Upper lobe of right lung (tissue), 1 donor: ENCODE measurements around the gene SH3TC1. TPM values are rescaled to one million over a fixed set of nuclear protein-coding genes. Genes with fewer than 3 reads are reported as not detected.

ENCODE experiments used
- ATAC-seq: fragments of 200-7000 bp; cut with Tn5 transposase; one replicate; pipeline ENCODE4 v1.9.1; 2020; ENCODE audit warnings: mild to moderate bottlenecking, moderate library complexity
- DNase-seq: peaks from one replicate; pipeline ENCODE4 v3.0.0-alpha.2; 2020
- H3K27ac ChIP-seq: fragments of 200-600 bp; one replicate; pipeline ENCODE4 v1.8.0; 2022
- H3K27me3 ChIP-seq: fragments of 200-600 bp; one replicate; pipeline ENCODE4 v1.8.0; 2022; ENCODE audit warnings: mild to moderate bottlenecking
- H3K36me3 ChIP-seq: fragments of 200-600 bp; one replicate; pipeline ENCODE4 v1.8.0; 2022
- H3K4me1 ChIP-seq: fragments of 200-600 bp; one replicate; pipeline ENCODE4 v1.8.0; 2022
- H3K4me3 ChIP-seq: fragments of 200-600 bp; one replicate; pipeline ENCODE4 v1.8.0; 2022; ENCODE audit warnings: mild to moderate bottlenecking
- H3K9me3 ChIP-seq: fragments of 200-600 bp; one replicate; pipeline ENCODE4 v1.8.0; 2022
- CTCF ChIP-seq: fragments of 200-600 bp; IDR thresholded peaks from one replicate; pipeline ENCODE4 v1.8.0; 2022; ENCODE audit warnings: antibody characterized with exemption
- intact Hi-C: fragments of 100-400 bp; cut with DNase I; formaldehyde crosslinking; loops from one replicate; pipeline ENCODE4 v1.11.0; 2022
- total RNA-seq: library from RNA; stranded (reverse); fragmentation: NEBNext Ultra II Directional; extraction: Animal tissue kit (Norgen Biotek cat#: 25700); gene quantifications from one replicate; pipeline ENCODE4 v1.2.1, GENCODE V29; 2021
- donor health status: DM: no; HTN: yes; CAD: no; lungs with severe emphysema.

SH3TC1 gene
- total RNA-seq, 1 donor from 2014 or later, result 71.7 TPM

- H3K9me3 ChIP-seq, result peaks cover 8% of the 10 kb centered on the region
- DNase-seq, result no peak
- no peaks in the 10 kb centered on the region for H3K27me3 ChIP-seq
- H3K36me3 ChIP-seq, result no peaks in the 10 kb centered on the region
- H3K27ac ChIP-seq, result no peak overlapping the region
- H3K4me1 ChIP-seq, result no peaks in the 10 kb centered on the region
- ATAC-seq, result no peak
- intact Hi-C loops, result no loop called here
- H3K4me3 ChIP-seq, result no peak overlapping the region
- TF ChIP-seq CTCF, result no peak
Measured at GRCh38 chr4:8168832-8169598, 30.1 kb upstream of the SH3TC1 start.

DNA sequence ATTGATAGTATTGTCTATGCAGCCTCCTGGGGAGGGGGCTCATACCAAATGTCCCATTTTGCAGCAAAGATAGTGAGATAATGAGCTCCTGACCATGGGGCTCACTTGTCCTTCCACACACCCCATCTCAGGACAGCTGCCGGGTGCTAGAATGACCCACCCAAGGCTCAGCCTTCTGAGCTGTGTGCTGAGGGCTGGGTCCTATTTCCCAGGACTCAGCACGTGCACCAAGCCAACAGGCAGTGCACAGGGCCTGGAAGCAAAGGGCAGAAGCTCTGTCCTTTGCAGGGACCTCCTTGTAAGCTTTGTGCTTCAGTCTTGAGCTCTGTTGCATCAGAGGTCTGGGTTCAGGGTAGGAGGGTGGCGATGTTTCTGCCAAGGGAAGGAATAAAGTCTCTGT is 29.3 kb upstream of the SH3TC1 start:
- no peak for DNase-seq
- no peak for TF ChIP-seq CTCF
- ATAC-seq, result no peak
- H3K36me3 ChIP-seq, result no peaks in the 10 kb centered on the region
- peaks cover 8% of the 10 kb centered on the region for H3K9me3 ChIP-seq
- no peaks in the 10 kb centered on the region for H3K27me3 ChIP-seq
- H3K4me1 ChIP-seq, result no peaks in the 10 kb centered on the region
- H3K4me3 ChIP-seq, result no peak overlapping the region
- intact Hi-C loops, result no loop called here
- no peak overlapping the region for H3K27ac ChIP-seq

- no peaks in the 10 kb centered on the region for H3K36me3 ChIP-seq
Measured at GRCh38 chr4:8170341-8170740, 28.7 kb upstream of the SH3TC1 start.

DNA sequence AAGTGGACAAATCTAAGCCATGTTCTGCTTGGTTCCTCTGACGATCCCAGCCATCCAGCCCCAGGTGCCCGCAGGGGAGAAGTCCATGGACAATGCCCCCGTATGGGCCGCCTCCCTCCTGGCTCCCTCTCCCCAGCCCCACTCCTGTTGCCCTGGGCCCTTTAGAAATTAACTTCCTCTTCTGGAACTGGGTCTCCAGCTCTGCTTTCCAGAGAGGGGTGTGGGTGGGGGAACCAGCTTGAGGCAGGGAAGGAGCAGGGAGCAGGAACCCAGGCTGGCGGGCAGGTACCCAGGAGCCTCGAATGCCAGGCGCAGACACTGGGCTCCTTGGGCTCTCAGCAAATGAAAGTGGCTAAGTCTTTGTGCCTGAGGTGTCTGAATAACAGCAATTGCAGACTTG is 27.8 kb upstream of the SH3TC1 start:
- Histone ChIP-seq H3K27me3 (no peaks in the 10 kb centered on the region), H3K4me1 (no peaks in the 10 kb centered on the region), H3K36me3 (no peaks in the 10 kb centered on the region), H3K9me3 (peaks cover 8% of the 10 kb centered on the region), H3K4me3 (no peak overlapping the region), H3K27ac (no peak overlapping the region)
- no peak for TF ChIP-seq CTCF
- intact Hi-C loops, result no loop called here
- peak; percentile 49 for DNase-seq
- ATAC-seq, result no peak

More at GRCh38 chr4:8170341-8170740, 28.7 kb upstream of the SH3TC1 start:
- Histone ChIP-seq H3K4me3 (no peak overlapping the region), H3K9me3 (peaks cover 8% of the 10 kb centered on the region), H3K27me3 (no peaks in the 10 kb centered on the region), H3K27ac (no peak overlapping the region), H3K4me1 (no peaks in the 10 kb centered on the region)
- ATAC-seq (no peak), DNase-seq (no peak)
- TF ChIP-seq CTCF, result no peak
- intact Hi-C loops, result no loop called here

GRCh38 chr4:8171984-8172924 is 26.8 kb upstream of the SH3TC1 start:
- no peak for TF ChIP-seq CTCF
- H3K27me3 ChIP-seq, result no peaks in the 10 kb centered on the region
- ATAC-seq (no peak), DNase-seq (no peak)
- peaks cover 8% of the 10 kb centered on the region for H3K9me3 ChIP-seq
- H3K36me3 ChIP-seq, result no peaks in the 10 kb centered on the region
- H3K27ac ChIP-seq, result no peak overlapping the region
- no peak overlapping the region for H3K4me3 ChIP-seq
- no peaks in the 10 kb centered on the region for H3K4me1 ChIP-seq
- intact Hi-C loops, result no loop called here
